Keratinocyte (primary cell): ENCODE data around the gene GPR21. TPM values are rescaled to one million over a fixed set of nuclear protein-coding genes. Genes with fewer than 3 reads are reported as not detected.

Experiments used
- DNase-seq: peaks from one replicate; pipeline ENCODE4 v3.0.0-alpha.2; 2011; ENCODE audit warnings: low read depth, missing footprints, low spot score
- FAIRE-seq: peaks from 2 replicates; lab custom pipeline; 2011; peaks lifted over from hg19 to GRCh38; lab: Jason Lieb, UNC
- H2AFZ ChIP-seq: 2 replicates; pipeline ENCODE4 v1.6.0; 2012; ENCODE audit warnings: low read length, control low read depth, inconsistent platforms; ENCODE audit not compliant: control insufficient read depth
- H3K27ac ChIP-seq: 2 replicates; pipeline ENCODE4 v1.5.1; 2011; ENCODE audit warnings: low read length; ENCODE audit not compliant: control insufficient read depth, insufficient read depth
- H3K27me3 ChIP-seq: 3 replicates; pipeline ENCODE4 v1.6.0; 2011; ENCODE audit warnings: low read length; ENCODE audit not compliant: control insufficient read depth, insufficient read depth; ENCODE audit errors: extremely low read depth
- H3K36me3 ChIP-seq, 2 experiments: 2 replicates in 1 of 2; 3 replicates in 1 of 2; pipeline ENCODE4 v1.5.1; 2011; ENCODE audit warnings: low read length in 2 of 2, mild to moderate bottlenecking in 1 of 2; ENCODE audit not compliant: control insufficient read depth in 2 of 2, insufficient read depth in 2 of 2; ENCODE audit errors: extremely low read depth in 1 of 2
- H3K4me1 ChIP-seq: 3 replicates; pipeline ENCODE4 v1.5.1; 2011; ENCODE audit warnings: low read length; ENCODE audit not compliant: control insufficient read depth, insufficient read depth; ENCODE audit errors: extremely low read depth
- H3K4me2 ChIP-seq: 3 replicates; pipeline ENCODE4 v1.6.0; 2011; ENCODE audit warnings: low read depth, low read length; ENCODE audit not compliant: control insufficient read depth, insufficient read depth; ENCODE audit errors: extremely low read depth
- H3K4me3 ChIP-seq, 3 experiments: fragments of 200-600 bp in 1 of 3; sonication (generic) in 1 of 3; 2 replicates in 2 of 3; 3 replicates in 1 of 3; pipeline ENCODE4 v1.5.1; 2011 to 2016; ENCODE audit warnings: low read length in 3 of 3, mild to moderate bottlenecking in 3 of 3, control low read depth in 2 of 3, inconsistent platforms in 1 of 3, low read depth in 1 of 3, mixed read lengths in 1 of 3, mixed run types in 1 of 3, moderate library complexity in 1 of 3; ENCODE audit not compliant: control insufficient read depth in 2 of 3, insufficient read depth in 2 of 3; ENCODE audit errors: extremely low read depth in 1 of 3
- H3K79me2 ChIP-seq: 2 replicates; pipeline ENCODE4 v1.6.0; 2012; ENCODE audit warnings: low read length; ENCODE audit not compliant: control insufficient read depth, insufficient read depth
- H3K9ac ChIP-seq: 3 replicates; pipeline ENCODE4 v1.6.0; 2011; ENCODE audit warnings: low read length; ENCODE audit not compliant: control insufficient read depth, insufficient read depth; ENCODE audit errors: extremely low read depth
- H3K9me1 ChIP-seq: 3 replicates; pipeline ENCODE4 v1.6.0; 2011; ENCODE audit warnings: low read length; ENCODE audit not compliant: control insufficient read depth, insufficient read depth; ENCODE audit errors: extremely low read depth
- H3K9me3 ChIP-seq: 2 replicates; pipeline ENCODE4 v1.5.1; 2012; ENCODE audit warnings: low read depth, low read length; ENCODE audit not compliant: control insufficient read depth
- H4K20me1 ChIP-seq: 3 replicates; pipeline ENCODE4 v1.6.0; 2011; ENCODE audit warnings: low read length; ENCODE audit not compliant: control insufficient read depth, insufficient read depth; ENCODE audit errors: extremely low read depth
- CTCF ChIP-seq, 3 experiments: IDR thresholded peaks in 1 of 3; conservative IDR thresholded peaks in 1 of 3; optimal IDR thresholded peaks in 1 of 3; 2 replicates in 2 of 3; 3 replicates in 1 of 3; pipeline versions ENCODE3 to v1.5.1; 2011; ENCODE audit warnings: low read length in 3 of 3, mild to moderate bottlenecking in 3 of 3, moderate library complexity in 2 of 3, control low read depth in 1 of 3, inconsistent platforms in 1 of 3; ENCODE audit not compliant: insufficient read depth in 2 of 3; ENCODE audit errors: extremely low read depth in 1 of 3
- EZH2 ChIP-seq: IDR thresholded peaks from one replicate; pipeline ENCODE4 v1.6.1; 2012; ENCODE audit warnings: inconsistent platforms, mild to moderate bottlenecking, low read length, moderate library complexity
- dilution Hi-C: fragments of 300-500 bp; cut with MboI; formaldehyde crosslinking; loops from one replicate; pipeline ENCODE4 v1.7.0; 2020; ENCODE audit warnings: low sequenced_read_pairs; ENCODE audit not compliant: extremely low pct_ligation_motif_present
- polyA plus RNA-seq, 5 experiments: library from polyadenylated mRNA; depleted of rRNA in 3 of 5; stranded (reverse) in 3 of 5; stranded (forward) in 1 of 5; unstranded in 1 of 5; fragments of >200 nt; gene quantifications; 1 replicate in 1 of 5; 2 replicates in 3 of 5; 3 replicates in 1 of 5; pipeline versions ENCODE4 v1.2.1 to v1.2.3, GENCODE V29; 2011 to 2012; ENCODE audit warnings: missing spikeins in 2 of 5, low read depth in 1 of 5, low replicate concordance in 1 of 5

Gene GPR21
- polyA plus RNA-seq, 1 donor (not counting 4 experiments of a cell fraction or from before 2014, with no cell fraction given) = 0.25 TPM

DNA sequence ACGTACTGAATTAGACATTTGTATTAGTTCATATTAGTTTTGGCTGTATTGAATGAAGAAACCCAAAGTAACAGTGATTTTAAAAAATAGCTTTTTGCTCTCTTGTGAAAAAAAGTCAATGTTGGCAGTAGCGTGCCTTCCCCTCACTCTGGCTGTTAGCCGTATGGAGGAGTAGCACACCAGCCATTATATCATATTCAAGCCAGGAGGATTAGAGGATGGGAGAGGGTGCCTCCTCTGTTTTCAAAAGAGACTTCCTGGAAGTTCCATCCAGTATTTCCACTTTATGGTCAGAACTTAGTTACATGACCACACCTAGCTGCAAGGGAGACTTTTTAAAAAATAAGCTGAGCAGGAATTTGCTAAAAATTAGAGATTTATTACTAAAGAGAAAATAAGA, 41.2 kb downstream of the GPR21 start:
- Histone ChIP-seq H3K36me3 (peaks cover 6% of the 10 kb centered on the region in 2 experiments), H3K9me1 (no peaks in the 10 kb centered on the region), H3K79me2 (no peaks in the 10 kb centered on the region), H2AFZ (no peak overlapping the region), H3K4me1 (no peaks in the 10 kb centered on the region), H3K9ac (no peak overlapping the region), H4K20me1 (no peaks in the 10 kb centered on the region), H3K9me3 (no peaks in the 10 kb centered on the region), H3K27me3 (no peaks in the 10 kb centered on the region), H3K27ac (no peak overlapping the region), H3K4me2 (no peak overlapping the region), H3K4me3 (no peak overlapping the region)
- no peak for DNase-seq
- TF ChIP-seq CTCF (optimal IDR thresholded peaks at IDR 0.05 in 1 of 3, IDR thresholded peaks at IDR 0.05 in 1 of 3, conservative IDR thresholded peaks at IDR 0.05 in 1 of 3; ENCODE audit: extremely low read depth in 1 of 3, insufficient read depth in 2 of 3, low read length in 3 of 3) (no peak), EZH2 (no peak)
- dilution Hi-C loops = no loop called here
- FAIRE-seq = no peak

DNA sequence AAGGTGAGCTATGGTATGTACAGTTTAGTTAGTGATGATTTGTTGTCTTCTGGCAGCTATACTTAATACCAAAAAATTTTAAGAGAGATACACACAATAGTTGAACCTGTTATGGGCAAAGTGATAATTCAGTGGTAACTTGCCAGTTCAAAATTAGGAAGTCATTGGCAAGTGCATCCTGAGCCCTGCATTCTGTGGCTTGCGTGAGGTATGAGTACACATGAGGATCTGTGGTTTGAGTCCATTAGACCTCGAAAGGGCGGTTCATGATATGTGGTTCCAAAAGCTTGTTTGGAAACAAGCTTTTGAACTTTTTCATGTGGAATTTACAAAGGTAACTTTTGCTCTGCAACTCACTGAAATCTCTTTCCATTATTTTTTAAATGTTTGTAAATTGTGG, 47.0 kb downstream of the GPR21 start:
- Histone ChIP-seq H3K79me2 (no peaks in the 10 kb centered on the region), H3K4me2 (no peak overlapping the region), H3K4me3 (no peak overlapping the region), H3K9ac (no peak overlapping the region), H2AFZ (no peak overlapping the region), H3K27me3 (no peaks in the 10 kb centered on the region), H3K27ac (no peak overlapping the region), H3K9me3 (no peaks in the 10 kb centered on the region), H3K9me1 (no peaks in the 10 kb centered on the region), H4K20me1 (no peaks in the 10 kb centered on the region), H3K36me3 (peaks cover 11 to 14% of the 10 kb centered on the region in 2 experiments), H3K4me1 (no peaks in the 10 kb centered on the region)
- DNase-seq = no peak
- dilution Hi-C loops = no loop called here
- no peak for FAIRE-seq
- TF ChIP-seq CTCF (optimal IDR thresholded peaks at IDR 0.05 in 1 of 3, IDR thresholded peaks at IDR 0.05 in 1 of 3, conservative IDR thresholded peaks at IDR 0.05 in 1 of 3; ENCODE audit: extremely low read depth in 1 of 3, insufficient read depth in 2 of 3, low read length in 3 of 3) = no peak
- TF ChIP-seq EZH2 = no peak
